OCI-LY1 (cell line): ENCODE data around the gene YKT6.

Experiments used
- H2AFZ ChIP-seq: fragments of 200-600 bp; sonication (generic), shearing (Covaris generic); 2 replicates; pipeline ENCODE4 v1.6.0; 2014; ENCODE audit warnings: antibody characterized with exemption, mild to moderate bottlenecking, low read length
- H3F3A ChIP-seq: fragments of 200-600 bp; sonication (generic), shearing (Covaris generic); 2 replicates; pipeline ENCODE4 v1.6.0; 2014; ENCODE audit warnings: mild to moderate bottlenecking, antibody characterized with exemption, low read length, moderate library complexity; ENCODE audit not compliant: insufficient read depth
- H3K27ac ChIP-seq: fragments of 200-600 bp; sonication (generic); 2 replicates; pipeline ENCODE4 v1.5.1; 2014; ENCODE audit warnings: low read length, mixed run types, mild to moderate bottlenecking, low read depth; ENCODE audit not compliant: poor library complexity, severe bottlenecking
- H3K27me3 ChIP-seq: fragments of 200-600 bp; sonication (generic); 2 replicates; pipeline ENCODE4 v1.6.0; 2014; ENCODE audit warnings: antibody characterized with exemption, mild to moderate bottlenecking, low read length, moderate library complexity; ENCODE audit not compliant: insufficient read depth
- H3K36me3 ChIP-seq: fragments of 200-600 bp; sonication (generic); 2 replicates; pipeline ENCODE4 v1.6.1; 2014; ENCODE audit warnings: mild to moderate bottlenecking, antibody characterized with exemption, low read length, moderate library complexity, mixed read lengths; ENCODE audit not compliant: insufficient read depth
- H3K4me1 ChIP-seq: fragments of 200-600 bp; sonication (generic); 2 replicates; pipeline ENCODE4 v1.5.1; 2014; ENCODE audit warnings: mild to moderate bottlenecking, low read length, moderate library complexity; ENCODE audit not compliant: insufficient read depth, severe bottlenecking
- H3K4me2 ChIP-seq: fragments of 200-600 bp; sonication (generic), shearing (Covaris generic); 2 replicates; pipeline ENCODE4 v1.6.1; 2014; ENCODE audit warnings: low read length
- H3K4me3 ChIP-seq: fragments of 200-600 bp; sonication (generic); 2 replicates; pipeline ENCODE4 v1.5.1; 2014; ENCODE audit warnings: low read length, low read depth, mild to moderate bottlenecking, mixed read lengths; ENCODE audit not compliant: poor library complexity, severe bottlenecking
- H3K79me2 ChIP-seq: fragments of 200-600 bp; shearing (Covaris generic); 2 replicates; pipeline ENCODE4 v1.6.1; 2016; ENCODE audit warnings: mixed run types, low read length, mixed read lengths; ENCODE audit not compliant: insufficient read depth
- H3K9ac ChIP-seq: fragments of 200-600 bp; sonication (generic), shearing (Covaris generic); 2 replicates; pipeline ENCODE4 v1.6.1; 2014; ENCODE audit warnings: mild to moderate bottlenecking, low read length, mixed read lengths
- H3K9me2 ChIP-seq: fragments of 200-600 bp; sonication (generic), shearing (Covaris generic); 2 replicates; pipeline ENCODE4 v1.6.1; 2014; ENCODE audit warnings: low read depth, mild to moderate bottlenecking, low read length, mixed read lengths
- H3K9me3 ChIP-seq: fragments of 200-600 bp; shearing (Covaris generic); 2 replicates; pipeline ENCODE4 v1.6.1; 2014; ENCODE audit warnings: low read length, mixed read lengths
- H4K20me1 ChIP-seq: fragments of 200-600 bp; sonication (generic), shearing (Covaris generic); 2 replicates; pipeline ENCODE4 v1.6.0; 2016; ENCODE audit warnings: mild to moderate bottlenecking, low read length; ENCODE audit not compliant: insufficient read depth
- EZH2 ChIP-seq: fragments of 200-600 bp; sonication (generic), shearing (Covaris generic); IDR thresholded peaks from 2 replicates; pipeline ENCODE4 v1.8.0; 2017; ENCODE audit warnings: borderline replicate concordance, mixed run types, mild to moderate bottlenecking, antibody characterized with exemption, low read length, moderate library complexity, mixed read lengths
- TF ChIP-seq, protein P1 (sequence below): fragments of 200-600 bp; sonication (generic), shearing (Covaris generic); IDR thresholded peaks from 2 replicates; pipeline ENCODE4 v1.5.1; 2017; ENCODE audit warnings: mild to moderate bottlenecking, antibody characterized with exemption, low read length, moderate library complexity, mixed read lengths

YKT6 gene

DNA sequence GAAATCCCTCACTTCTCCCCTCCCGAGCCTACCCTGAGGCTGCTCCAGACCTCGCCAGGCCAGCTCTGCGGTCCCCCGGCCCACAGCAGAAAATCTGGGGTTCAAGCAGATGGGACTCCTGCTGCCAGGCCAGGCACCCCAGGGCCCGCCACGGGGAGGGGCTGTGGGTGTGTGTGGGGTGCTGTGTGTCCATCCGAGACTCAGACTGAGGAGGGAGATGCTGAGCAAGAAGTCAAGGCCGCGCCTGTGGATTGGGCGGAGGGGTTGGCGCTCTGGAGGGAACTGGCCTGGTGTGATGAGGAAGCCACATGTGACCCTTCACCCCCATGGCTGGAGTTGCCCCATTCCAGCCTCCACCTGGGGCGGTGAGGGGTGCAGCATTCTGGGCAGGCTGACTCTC, 51.1 kb downstream of the YKT6 start:
- no peak for TF ChIP-seq EZH2
- TF ChIP-seq, protein P1, sequence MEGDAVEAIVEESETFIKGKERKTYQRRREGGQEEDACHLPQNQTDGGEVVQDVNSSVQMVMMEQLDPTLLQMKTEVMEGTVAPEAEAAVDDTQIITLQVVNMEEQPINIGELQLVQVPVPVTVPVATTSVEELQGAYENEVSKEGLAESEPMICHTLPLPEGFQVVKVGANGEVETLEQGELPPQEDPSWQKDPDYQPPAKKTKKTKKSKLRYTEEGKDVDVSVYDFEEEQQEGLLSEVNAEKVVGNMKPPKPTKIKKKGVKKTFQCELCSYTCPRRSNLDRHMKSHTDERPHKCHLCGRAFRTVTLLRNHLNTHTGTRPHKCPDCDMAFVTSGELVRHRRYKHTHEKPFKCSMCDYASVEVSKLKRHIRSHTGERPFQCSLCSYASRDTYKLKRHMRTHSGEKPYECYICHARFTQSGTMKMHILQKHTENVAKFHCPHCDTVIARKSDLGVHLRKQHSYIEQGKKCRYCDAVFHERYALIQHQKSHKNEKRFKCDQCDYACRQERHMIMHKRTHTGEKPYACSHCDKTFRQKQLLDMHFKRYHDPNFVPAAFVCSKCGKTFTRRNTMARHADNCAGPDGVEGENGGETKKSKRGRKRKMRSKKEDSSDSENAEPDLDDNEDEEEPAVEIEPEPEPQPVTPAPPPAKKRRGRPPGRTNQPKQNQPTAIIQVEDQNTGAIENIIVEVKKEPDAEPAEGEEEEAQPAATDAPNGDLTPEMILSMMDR: no peak
- no peaks in the 10 kb centered on the region for H3K79me2 ChIP-seq
- H3K27ac ChIP-seq: no peak overlapping the region
- no peaks in the 10 kb centered on the region for H3K36me3 ChIP-seq
- no peak overlapping the region for H3K4me3 ChIP-seq
- H4K20me1 ChIP-seq: no peaks in the 10 kb centered on the region
- H2AFZ ChIP-seq: no peak overlapping the region
- no peaks in the 10 kb centered on the region for H3K4me1 ChIP-seq
- H3K9me2 ChIP-seq: no peaks in the 10 kb centered on the region
- no peaks in the 10 kb centered on the region for H3F3A ChIP-seq
- H3K4me2 ChIP-seq: no peak overlapping the region
- H3K9me3 ChIP-seq: no peaks in the 10 kb centered on the region
- H3K27me3 ChIP-seq: peaks cover under 1% of the 10 kb centered on the region; the same call in 1 of the 2 replicates
- H3K9ac ChIP-seq: no peak overlapping the region

DNA sequence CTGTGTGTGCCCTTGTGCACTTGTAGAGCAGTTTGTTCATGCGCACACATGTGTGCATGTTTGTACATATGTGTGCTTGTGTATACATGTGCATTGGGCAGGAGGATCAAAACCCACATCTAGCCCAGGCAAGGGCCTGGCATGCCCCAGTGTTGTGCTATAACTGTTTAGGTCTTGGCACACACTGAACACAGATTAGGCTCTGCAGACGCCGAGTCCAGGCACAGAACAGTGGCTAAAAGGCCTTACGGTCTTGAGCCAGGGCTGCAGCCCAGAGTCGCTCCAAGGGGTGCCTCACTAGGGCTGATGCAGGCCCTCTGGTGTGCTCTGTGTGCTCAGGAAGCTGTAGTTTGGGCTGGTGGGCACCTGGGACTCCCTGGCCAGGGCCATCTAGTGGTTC, 55.7 kb downstream of the YKT6 start:
- no peak overlapping the region for H3K9ac ChIP-seq
- no peak overlapping the region for H3K27ac ChIP-seq
- H3K4me3 ChIP-seq: no peak overlapping the region
- H3K9me3 ChIP-seq: no peaks in the 10 kb centered on the region
- no peak overlapping the region for H3K4me2 ChIP-seq
- peaks cover 8% of the 10 kb centered on the region for H3K4me1 ChIP-seq
- no peaks in the 10 kb centered on the region for H3K36me3 ChIP-seq
- no peaks in the 10 kb centered on the region for H4K20me1 ChIP-seq
- H3F3A ChIP-seq: no peaks in the 10 kb centered on the region
- H3K79me2 ChIP-seq: no peaks in the 10 kb centered on the region
- H3K27me3 ChIP-seq: peaks cover 8% of the 10 kb centered on the region; the same call in 1 of the 2 replicates
- no peak for TF ChIP-seq EZH2
- TF ChIP-seq, protein P1: no peak
- no peaks in the 10 kb centered on the region for H3K9me2 ChIP-seq
- no peak overlapping the region for H2AFZ ChIP-seq

DNA sequence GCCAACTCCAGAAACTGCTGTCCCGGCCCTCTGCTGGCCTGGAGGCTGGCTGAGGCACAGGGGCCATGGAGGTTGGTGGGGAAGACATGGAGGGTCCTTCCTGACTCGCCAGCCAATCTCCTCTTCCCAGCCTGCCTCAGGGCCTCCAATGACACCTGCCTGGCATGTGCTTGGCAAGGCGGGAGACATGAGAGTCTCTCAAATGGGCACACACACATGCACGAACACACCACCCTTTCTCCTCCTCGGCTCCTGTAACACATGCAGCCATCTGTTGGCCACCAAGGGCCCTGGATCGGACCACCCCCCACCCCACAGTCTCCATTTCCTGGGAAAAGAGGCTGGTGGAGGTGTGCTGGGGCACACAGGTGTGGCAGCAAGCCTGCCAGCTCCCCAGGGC, 56.4 kb downstream of the YKT6 start:
- no peak for TF ChIP-seq EZH2
- TF ChIP-seq, protein P1: no peak
- Histone ChIP-seq H3K9me2 (no peaks in the 10 kb centered on the region), H3K27me3 (peaks cover 8% of the 10 kb centered on the region; the same call in 1 of the 2 replicates), H3K79me2 (no peaks in the 10 kb centered on the region), H3K9ac (no peak overlapping the region), H3K27ac (no peak overlapping the region), H3K4me3 (no peak overlapping the region), H3K36me3 (no peaks in the 10 kb centered on the region), H3K4me1 (peaks cover 8% of the 10 kb centered on the region), H3K9me3 (no peaks in the 10 kb centered on the region), H2AFZ (no peak overlapping the region), H4K20me1 (no peaks in the 10 kb centered on the region), H3K4me2 (no peak overlapping the region), H3F3A (no peaks in the 10 kb centered on the region)
